HG03354 (cell line): ENCODE measurements around the gene KLF8.

Source experiments
- ATAC-seq: cut with Tn5 transposase; IDR thresholded peaks from one replicate; pipeline ENCODE4 v1.9.1; 2021; ENCODE audit warnings: mild to moderate bottlenecking; ENCODE audit not compliant: unreplicated experiment, poor library complexity, severe bottlenecking

KLF8 gene

GRCh38 chrX:56289449-56289848, 57.3 kb downstream of the KLF8 start:
- no peak for ATAC-seq

DNA sequence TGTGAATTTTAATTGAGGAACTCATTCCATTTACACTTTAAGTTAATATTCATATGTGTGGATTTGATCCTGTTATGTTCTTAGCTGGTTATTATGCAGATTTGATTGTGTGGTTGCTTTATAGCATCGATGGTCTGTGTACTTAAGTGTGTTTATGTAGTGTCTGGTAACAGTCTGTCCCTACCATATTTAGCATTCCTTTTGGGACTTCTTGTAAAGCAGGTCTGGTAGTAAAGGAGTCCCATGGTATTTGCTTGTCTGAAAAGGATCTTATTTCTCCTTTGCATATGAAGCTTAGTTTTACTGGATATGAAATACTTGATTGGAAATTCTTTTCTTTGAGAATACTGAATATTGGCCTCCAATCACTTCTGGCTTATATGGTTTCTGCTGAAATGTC, 76.6 kb downstream of the KLF8 start:
- ATAC-seq, result no peak

- ATAC-seq, result no peak
These were observed 77.7 kb downstream of the KLF8 start for GRCh38 chrX:56309881-56310280.

GRCh38 chrX:56310581-56310980, 78.4 kb downstream of the KLF8 start:
- ATAC-seq, result no peak

- ATAC-seq, result no peak
These were observed 81.2 kb downstream of the KLF8 start for GRCh38 chrX:56313308-56313707.

DNA sequence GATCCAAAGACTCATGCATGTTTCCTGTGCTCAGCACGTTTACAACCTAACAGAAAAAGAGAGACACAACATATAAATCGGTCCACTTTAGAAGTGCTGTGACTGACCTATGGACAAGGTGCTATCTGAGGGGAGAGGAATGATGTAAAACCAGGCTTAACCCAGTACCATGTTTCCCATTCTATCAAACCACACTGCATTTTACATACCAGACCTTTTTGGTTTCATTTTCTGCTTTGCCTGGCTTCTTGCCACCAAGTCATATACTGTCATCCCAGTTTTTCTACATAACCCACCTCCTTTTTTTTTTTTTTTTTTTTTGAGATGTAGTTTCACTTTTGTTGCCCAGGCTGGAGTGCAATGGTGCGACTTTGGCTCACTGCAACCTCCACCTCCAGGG, 82.2 kb downstream of the KLF8 start:
- no peak for ATAC-seq

DNA sequence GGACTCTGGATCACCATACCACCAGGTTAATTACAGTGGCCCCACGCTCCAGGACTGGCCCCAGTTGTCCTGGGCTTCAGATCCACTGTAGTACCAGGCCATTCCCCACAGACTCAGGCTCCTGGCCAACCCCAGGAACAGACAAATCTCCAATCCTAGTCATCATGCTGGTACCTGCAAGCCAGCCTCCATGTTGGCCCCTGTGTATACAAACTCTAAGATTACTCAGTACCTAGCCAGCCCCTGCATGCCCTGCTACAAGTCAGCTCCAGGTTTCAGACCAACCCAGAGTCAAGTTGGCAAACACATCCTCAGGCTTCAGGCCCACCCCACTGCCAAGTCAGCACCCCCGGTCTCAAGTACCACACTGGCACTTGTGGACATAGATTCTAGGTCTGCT, 85.9 kb downstream of the KLF8 start:
- no peak for ATAC-seq

GRCh38 chrX:56319165-56319564, 87.0 kb downstream of the KLF8 start:
- no peak for ATAC-seq
